ENCODE data around the gene CLEC2B. TPM values are rescaled to one million over a fixed set of nuclear protein-coding genes. Genes with fewer than 3 reads are reported as not detected.

The CLEC2B gene
- total RNA-seq, 3 donors from 2014 or later (not counting 1 experiment from before 2014, with no cell fraction given): 158 to 302 (median 220) TPM

DNA sequence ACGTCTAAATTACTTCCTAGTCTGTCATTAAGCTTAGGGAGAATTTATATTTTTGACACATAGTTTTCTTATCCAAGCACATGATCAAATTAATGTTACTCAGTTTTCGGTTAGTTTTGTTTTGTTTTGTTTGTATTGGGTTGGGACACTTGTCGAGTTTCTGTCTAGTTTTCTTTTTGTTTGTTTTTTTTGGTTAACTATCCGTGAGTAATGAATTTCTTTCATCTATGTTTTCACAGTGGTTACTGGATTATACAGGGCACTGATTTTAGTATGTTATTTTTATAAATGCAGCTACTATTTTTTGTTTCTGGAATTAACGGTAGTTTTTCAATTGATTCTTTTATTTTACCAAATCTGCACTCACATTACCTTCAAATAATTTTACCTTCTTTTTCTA lies 39.2 kb downstream of the CLEC2B start:
- no peak for DNase-seq
- H3K4me1 ChIP-seq (ENCODE audit: control insufficient read depth, insufficient read depth, low read length): peaks cover 11% of the 10 kb centered on the region
- TF ChIP-seq, protein P1, sequence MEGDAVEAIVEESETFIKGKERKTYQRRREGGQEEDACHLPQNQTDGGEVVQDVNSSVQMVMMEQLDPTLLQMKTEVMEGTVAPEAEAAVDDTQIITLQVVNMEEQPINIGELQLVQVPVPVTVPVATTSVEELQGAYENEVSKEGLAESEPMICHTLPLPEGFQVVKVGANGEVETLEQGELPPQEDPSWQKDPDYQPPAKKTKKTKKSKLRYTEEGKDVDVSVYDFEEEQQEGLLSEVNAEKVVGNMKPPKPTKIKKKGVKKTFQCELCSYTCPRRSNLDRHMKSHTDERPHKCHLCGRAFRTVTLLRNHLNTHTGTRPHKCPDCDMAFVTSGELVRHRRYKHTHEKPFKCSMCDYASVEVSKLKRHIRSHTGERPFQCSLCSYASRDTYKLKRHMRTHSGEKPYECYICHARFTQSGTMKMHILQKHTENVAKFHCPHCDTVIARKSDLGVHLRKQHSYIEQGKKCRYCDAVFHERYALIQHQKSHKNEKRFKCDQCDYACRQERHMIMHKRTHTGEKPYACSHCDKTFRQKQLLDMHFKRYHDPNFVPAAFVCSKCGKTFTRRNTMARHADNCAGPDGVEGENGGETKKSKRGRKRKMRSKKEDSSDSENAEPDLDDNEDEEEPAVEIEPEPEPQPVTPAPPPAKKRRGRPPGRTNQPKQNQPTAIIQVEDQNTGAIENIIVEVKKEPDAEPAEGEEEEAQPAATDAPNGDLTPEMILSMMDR (IDR thresholded peaks at IDR 0.05): no peak
- peaks cover 16% of the 10 kb centered on the region in 2 donors for H3K4me1 Mint-ChIP-seq
- no peaks in the 10 kb centered on the region for H3K27me3 Mint-ChIP-seq (ENCODE audit: low read depth in 2 of 2)
- H3K36me3 Mint-ChIP-seq: peaks cover 14% of the 10 kb centered on the region
- H3K9me3 Mint-ChIP-seq: no peaks in the 10 kb centered on the region
- H3K4me3 ChIP-seq (ENCODE audit: low read length): peak overlapping the region; percentile 88
- peak overlapping the region; percentile 100 for H3K4me3 Mint-ChIP-seq
- ATAC-seq: peak in 2 of 3 donors; percentile 9 to 12
- H3K27ac ChIP-seq (ENCODE audit: low read length): peak overlapping the region; percentile 85
- 50% methylated on average over 1 of the region's 5 CpGs for WGBS (ENCODE audit: insufficient coverage)
- no peaks in the 10 kb centered on the region for H3K9me3 ChIP-seq (ENCODE audit: control insufficient read depth, insufficient read depth, low read length)
- peak overlapping the region in 1 of 2 donors; percentile 91 for H3K27ac Mint-ChIP-seq
- H3K27me3 ChIP-seq (ENCODE audit: control insufficient read depth, insufficient read depth, low read length): no peaks in the 10 kb centered on the region
- intact Hi-C loops (cut with micrococcal nuclease): loop anchor here (1.0 to 10.0 kb wide), 2 partner anchors 70 to 185 kb away; partner anchors contain the start of gene CD69
- H3K36me3 ChIP-seq (ENCODE audit: control insufficient read depth, insufficient read depth, low read length): peaks cover 21% of the 10 kb centered on the region

DNA sequence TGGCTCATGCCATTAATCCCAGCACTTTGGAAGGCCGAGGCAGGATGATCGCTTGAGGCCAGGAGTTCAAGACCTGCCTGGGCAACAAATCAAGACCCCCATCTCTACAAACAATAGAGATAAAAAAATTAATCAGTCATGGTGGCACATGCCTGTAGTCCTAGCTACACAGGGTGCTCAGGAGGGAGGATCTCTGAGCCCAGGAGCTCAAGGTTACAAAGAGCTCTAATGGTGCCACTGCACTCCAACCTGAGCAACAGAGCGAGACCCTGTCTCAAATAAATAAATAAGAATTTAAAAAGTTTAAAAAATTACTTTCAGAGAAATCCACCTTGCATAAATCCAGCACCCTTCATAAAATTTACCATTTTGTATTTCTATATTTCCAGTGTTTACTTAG lies 39.7 kb downstream of the CLEC2B start:
- WGBS (ENCODE audit: insufficient coverage): 57% methylated on average over 2 of the region's 3 CpGs
- Mint-ChIP-seq H3K4me1 (peaks cover 21% of the 10 kb centered on the region in 2 donors), H3K27me3 (ENCODE audit: low read depth in 2 of 2) (no peaks in the 10 kb centered on the region), H3K27ac (peak overlapping the region in 1 of 2 donors; percentile 91), H3K36me3 (peaks cover 14% of the 10 kb centered on the region), H3K9me3 (no peaks in the 10 kb centered on the region), H3K4me3 (peak overlapping the region; percentile 100)
- DNase-seq (no peak), ATAC-seq (peak; percentile 49 to 60 (median 54))
- intact Hi-C loops (cut with micrococcal nuclease): loop anchor here (1.0 to 10.0 kb wide), 2 partner anchors 69 to 185 kb away; partner anchors contain the start of gene CD69
- no peaks in the 10 kb centered on the region for H3K27me3 ChIP-seq (ENCODE audit: control insufficient read depth, insufficient read depth, low read length)
- H3K4me1 ChIP-seq (ENCODE audit: control insufficient read depth, insufficient read depth, low read length): peaks cover 11% of the 10 kb centered on the region
- no peaks in the 10 kb centered on the region for H3K9me3 ChIP-seq (ENCODE audit: control insufficient read depth, insufficient read depth, low read length)
- peaks cover 21% of the 10 kb centered on the region for H3K36me3 ChIP-seq (ENCODE audit: control insufficient read depth, insufficient read depth, low read length)
- H3K4me3 ChIP-seq (ENCODE audit: low read length): peak overlapping the region; percentile 88
- TF ChIP-seq, protein P1 (IDR thresholded peaks at IDR 0.05): no peak
- H3K27ac ChIP-seq (ENCODE audit: low read length): peak overlapping the region; percentile 85

DNA sequence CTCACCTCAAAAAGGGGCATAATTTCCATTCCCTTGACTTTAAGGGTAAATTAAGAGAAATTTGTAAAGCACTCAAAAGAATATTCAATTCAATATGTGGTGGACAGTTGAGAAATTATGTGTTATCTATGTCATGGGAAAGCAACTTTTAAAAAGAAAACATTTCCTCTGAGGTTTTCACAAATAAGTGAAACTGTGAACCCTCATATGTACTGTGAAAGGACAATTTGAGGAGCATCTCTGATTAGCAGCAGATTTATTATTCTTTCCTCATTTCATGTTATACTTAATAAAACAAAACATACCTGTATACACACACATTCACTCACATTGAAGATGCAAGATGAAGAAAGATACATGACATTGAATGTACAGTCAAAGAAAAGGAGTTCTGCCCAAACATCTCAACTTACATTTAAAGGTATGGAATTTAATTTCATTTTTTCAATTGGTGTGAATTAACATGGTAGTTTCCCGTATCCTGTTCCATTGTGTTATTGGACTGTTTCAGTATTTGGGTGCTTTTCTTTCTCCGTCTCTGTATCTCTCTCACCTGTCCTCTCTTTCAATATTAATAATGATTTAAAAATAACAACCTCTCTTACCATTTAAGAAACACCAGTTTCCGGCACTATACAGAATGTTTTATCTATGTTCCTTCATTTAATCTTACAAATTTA lies 41.8 kb downstream of the CLEC2B start, which contains the start of gene KLRF1:
KLRF1 (plus strand) TSS at position 273 of the 680 bp plus-strand sequence; CDS start at position 337, 64 bp downstream.
- H3K9me3 ChIP-seq (ENCODE audit: control insufficient read depth, insufficient read depth, low read length): no peaks in the 10 kb centered on the region
- peaks cover under 1% of the 10 kb centered on the region for H3K36me3 ChIP-seq (ENCODE audit: control insufficient read depth, insufficient read depth, low read length)
- peak within 1 kb of the TSS; percentile 88 for H3K4me3 ChIP-seq (ENCODE audit: low read length)
- intact Hi-C loops (cut with micrococcal nuclease): loop anchor here (1.0 to 10.0 kb wide), 2 partner anchors 42 to 183 kb away; partner anchors contain the start of gene CLEC2B
- H3K27ac Mint-ChIP-seq: peak within 1 kb of the TSS in 1 of 2 donors; percentile 91
- H3K36me3 Mint-ChIP-seq: peaks cover 27% of the 10 kb centered on the region
- DNase-seq (peak in 1 of 2 donors; percentile 24), ATAC-seq (peak; percentile 66 to 84 (median 81))
- peaks cover 3% of the 10 kb centered on the region for H3K4me1 ChIP-seq (ENCODE audit: control insufficient read depth, insufficient read depth, low read length)
- H3K9me3 Mint-ChIP-seq: peaks cover 0 to 6% of the 10 kb centered on the region in 2 donors
- TF ChIP-seq, protein P1 (IDR thresholded peaks at IDR 0.05): no peak
- no CpG with 5 or more reads among the region's 3 CpGs for WGBS (ENCODE audit: insufficient coverage)
- peak within 1 kb of the TSS; percentile 100 for H3K4me3 Mint-ChIP-seq
- H3K27ac ChIP-seq (ENCODE audit: low read length): peak within 1 kb of the TSS; percentile 85
- no peaks in the 10 kb centered on the region for H3K27me3 ChIP-seq (ENCODE audit: control insufficient read depth, insufficient read depth, low read length)
- peaks cover 42% of the 10 kb centered on the region in 2 donors for H3K4me1 Mint-ChIP-seq
- H3K27me3 Mint-ChIP-seq (ENCODE audit: low read depth in 2 of 2): no peaks in the 10 kb centered on the region
